CD4-positive, alpha-beta T cell treated with Interferon gamma for 1 hour (primary cell): ENCODE results near the gene ARL15.

Source experiments
- DNase-seq: peaks from one replicate; pipeline ENCODE4 v3.0.0-alpha.2; 2020

Gene ARL15

GRCh38 chr5:53971131-53971530 lies 339.2 kb downstream of the ARL15 start:
- DNase-seq: no peak

GRCh38 chr5:53970475-53970874 lies 339.9 kb downstream of the ARL15 start:
- no peak for DNase-seq

GRCh38 chr5:53969176-53969730 lies 341.1 kb downstream of the ARL15 start:
- no peak for DNase-seq

- no peak for DNase-seq
Observed at GRCh38 chr5:53965459-53965858, 344.9 kb downstream of the ARL15 start.

- DNase-seq: no peak
Observed at GRCh38 chr5:53963958-53964357, 346.4 kb downstream of the ARL15 start.

- DNase-seq: no peak
Observed at GRCh38 chr5:53962306-53962705, 348.1 kb downstream of the ARL15 start.

GRCh38 chr5:53956632-53957031 lies 353.7 kb downstream of the ARL15 start:
- DNase-seq: no peak

- DNase-seq: no peak
Observed at GRCh38 chr5:53956196-53956595, 354.2 kb downstream of the ARL15 start.

- DNase-seq: no peak
Observed at GRCh38 chr5:53950621-53951020, 359.8 kb downstream of the ARL15 start.

- no peak for DNase-seq
Observed at GRCh38 chr5:53948598-53948997, 361.8 kb downstream of the ARL15 start.

GRCh38 chr5:53946405-53947100 lies 363.8 kb downstream of the ARL15 start:
- no peak for DNase-seq

GRCh38 chr5:53944981-53945380 lies 365.4 kb downstream of the ARL15 start:
- DNase-seq: no peak

GRCh38 chr5:53943938-53944337 lies 366.4 kb downstream of the ARL15 start:
- no peak for DNase-seq

GRCh38 chr5:53942724-53943123 lies 367.6 kb downstream of the ARL15 start:
- no peak for DNase-seq

GRCh38 chr5:53940921-53941320 lies 369.5 kb downstream of the ARL15 start:
- no peak for DNase-seq

GRCh38 chr5:53937467-53937866 lies 372.9 kb downstream of the ARL15 start:
- DNase-seq: no peak

- DNase-seq: no peak
Observed at GRCh38 chr5:53936481-53937352, 373.7 kb downstream of the ARL15 start.

GRCh38 chr5:53934151-53934820 lies 376.1 kb downstream of the ARL15 start:
- DNase-seq: no peak

- no peak for DNase-seq
Observed at GRCh38 chr5:53932351-53932750, 378.0 kb downstream of the ARL15 start.

- no peak for DNase-seq
Observed at GRCh38 chr5:53930457-53930856, 379.9 kb downstream of the ARL15 start.

- no peak for DNase-seq
Observed at GRCh38 chr5:53929570-53929969, 380.8 kb downstream of the ARL15 start.

- DNase-seq: no peak
Observed at GRCh38 chr5:53929152-53929551, 381.2 kb downstream of the ARL15 start.

GRCh38 chr5:53928641-53929040 lies 381.7 kb downstream of the ARL15 start:
- DNase-seq: no peak
